Liver (tissue), 3 donors: ENCODE measurements around the gene ZNF616.

ENCODE experiments used
- ATF3 ChIP-seq: IDR thresholded peaks from 2 replicates; pipeline ENCODE4 v1.6.1; 2016; ENCODE audit warnings: antibody characterized with exemption
- CTCF ChIP-seq: fragments of 150-350 bp; IDR thresholded peaks from 2 replicates; pipeline ENCODE4 v1.5.1; 2017; ENCODE audit warnings: improper control_type of control experiment, low read depth, low read length; ENCODE audit not compliant: missing input control
- HNF4G ChIP-seq: IDR thresholded peaks from 2 replicates; pipeline ENCODE4 v1.6.1; 2016; ENCODE audit warnings: antibody characterized with exemption
- MAX ChIP-seq: IDR thresholded peaks from 2 replicates; pipeline ENCODE4 v1.6.1; 2016; ENCODE audit warnings: antibody characterized with exemption
- SP1 ChIP-seq: IDR thresholded peaks from 2 replicates; pipeline ENCODE4 v1.6.1; 2018; ENCODE audit warnings: antibody characterized with exemption, mild to moderate bottlenecking
- YY1 ChIP-seq: IDR thresholded peaks from 2 replicates; pipeline ENCODE4 v1.6.1; 2016; ENCODE audit warnings: antibody characterized with exemption, mild to moderate bottlenecking
- donor health status: healthy.
- donor health status: healthy.

- TF ChIP-seq ATF3 (no peak), CTCF (no peak), HNF4G (no peak), SP1 (no peak), MAX (no peak), YY1 (no peak)
These were observed 2.4 kb upstream of the ZNF616 start for GRCh38 chr19:52142001-52142595.
